HCEC 1CT (cell line): ENCODE measurements around the gene ABHD17A.

ENCODE experiments used
- DNase-seq: peaks from one replicate; pipeline ENCODE4 v3.0.0-alpha.2; 2017

Gene ABHD17A

DNA sequence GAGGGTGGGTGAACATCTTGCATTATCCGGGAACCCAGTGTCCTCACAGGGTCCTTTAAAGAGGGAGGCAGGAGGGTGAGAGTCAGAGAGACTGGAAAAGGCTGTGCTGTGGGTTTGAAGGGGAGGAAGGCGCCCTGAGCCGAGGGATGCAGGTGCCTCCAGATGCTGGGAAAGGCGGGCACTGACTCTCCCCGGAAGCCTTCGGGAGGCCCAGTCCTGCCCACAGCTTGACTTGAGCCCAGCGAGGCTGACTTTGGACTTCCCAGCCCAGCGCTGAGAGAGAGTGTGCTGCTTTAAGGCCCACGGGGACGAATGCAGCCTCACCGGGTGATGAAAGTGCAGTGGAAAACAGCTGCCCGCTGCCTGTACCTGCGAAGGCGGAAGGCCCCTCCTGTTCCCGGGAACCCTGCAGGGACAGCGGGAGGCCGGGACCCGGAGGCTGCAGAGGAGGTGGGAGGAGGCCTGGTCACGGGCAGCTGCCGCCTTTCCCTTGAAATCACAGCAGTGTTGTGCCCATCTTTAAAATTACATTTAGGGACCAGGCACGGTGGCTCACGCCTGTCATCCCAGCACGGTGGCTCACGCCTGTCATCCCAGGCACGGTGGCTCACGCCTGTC is 53.1 kb downstream of the ABHD17A start:
- no peak for DNase-seq

DNA sequence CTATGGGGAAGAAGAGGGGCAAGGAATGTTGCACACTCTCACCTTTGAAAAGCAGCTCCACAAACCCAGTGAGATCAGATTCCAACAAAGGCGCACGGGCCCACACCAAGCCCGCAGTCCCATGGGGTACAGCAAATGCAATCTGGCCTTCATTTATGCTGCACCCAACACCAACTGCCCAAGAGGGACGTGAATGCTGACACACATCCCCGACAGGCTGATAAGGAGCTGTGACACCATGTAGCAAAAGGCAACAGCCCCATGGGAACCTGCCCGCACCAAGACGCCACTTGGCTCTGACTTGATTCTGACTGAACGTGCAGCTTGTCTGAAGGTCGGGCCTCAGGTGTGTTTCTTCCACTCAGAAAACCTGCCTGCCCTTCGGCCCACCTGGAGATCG is 54.3 kb downstream of the ABHD17A start:
- DNase-seq: no peak

DNA sequence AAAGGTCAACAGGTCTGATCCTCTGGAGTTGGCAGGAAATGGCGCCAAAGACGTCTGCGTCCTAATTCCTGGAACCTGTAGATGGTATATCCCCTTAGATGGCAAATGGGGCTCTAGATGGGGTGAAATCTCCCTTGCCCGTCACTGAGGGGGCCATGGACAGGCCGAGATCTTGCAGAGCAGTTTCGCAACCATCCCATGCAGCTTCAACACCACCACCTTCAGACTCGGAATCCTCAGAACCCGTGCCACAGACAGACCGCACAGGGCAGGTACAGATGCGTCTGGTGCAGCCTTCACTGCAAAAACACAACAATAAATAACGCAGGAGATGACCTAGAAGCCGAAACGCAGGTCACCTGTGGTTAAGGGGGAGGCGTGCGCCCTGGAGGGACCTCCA is 54.7 kb downstream of the ABHD17A start:
- no peak for DNase-seq

DNA sequence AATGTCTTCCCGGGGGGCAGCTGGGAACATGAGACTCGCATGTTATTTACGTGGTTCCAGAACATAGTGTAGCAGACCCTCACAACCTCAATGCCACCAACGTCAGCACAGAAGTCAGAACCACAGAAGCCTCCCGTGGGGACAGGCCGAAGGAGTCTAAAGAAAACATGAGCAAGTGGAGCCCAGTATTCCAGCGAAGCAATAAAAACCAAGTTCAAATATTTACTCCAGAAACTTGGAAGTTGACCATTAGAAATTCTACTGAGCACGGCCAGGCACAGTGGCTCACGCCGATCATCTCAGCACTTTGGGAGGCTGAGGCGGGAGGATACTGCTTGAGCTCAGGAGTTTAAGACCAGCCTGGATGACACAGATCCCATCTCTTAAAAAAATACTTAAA is 55.3 kb downstream of the ABHD17A start:
- no peak for DNase-seq

DNA sequence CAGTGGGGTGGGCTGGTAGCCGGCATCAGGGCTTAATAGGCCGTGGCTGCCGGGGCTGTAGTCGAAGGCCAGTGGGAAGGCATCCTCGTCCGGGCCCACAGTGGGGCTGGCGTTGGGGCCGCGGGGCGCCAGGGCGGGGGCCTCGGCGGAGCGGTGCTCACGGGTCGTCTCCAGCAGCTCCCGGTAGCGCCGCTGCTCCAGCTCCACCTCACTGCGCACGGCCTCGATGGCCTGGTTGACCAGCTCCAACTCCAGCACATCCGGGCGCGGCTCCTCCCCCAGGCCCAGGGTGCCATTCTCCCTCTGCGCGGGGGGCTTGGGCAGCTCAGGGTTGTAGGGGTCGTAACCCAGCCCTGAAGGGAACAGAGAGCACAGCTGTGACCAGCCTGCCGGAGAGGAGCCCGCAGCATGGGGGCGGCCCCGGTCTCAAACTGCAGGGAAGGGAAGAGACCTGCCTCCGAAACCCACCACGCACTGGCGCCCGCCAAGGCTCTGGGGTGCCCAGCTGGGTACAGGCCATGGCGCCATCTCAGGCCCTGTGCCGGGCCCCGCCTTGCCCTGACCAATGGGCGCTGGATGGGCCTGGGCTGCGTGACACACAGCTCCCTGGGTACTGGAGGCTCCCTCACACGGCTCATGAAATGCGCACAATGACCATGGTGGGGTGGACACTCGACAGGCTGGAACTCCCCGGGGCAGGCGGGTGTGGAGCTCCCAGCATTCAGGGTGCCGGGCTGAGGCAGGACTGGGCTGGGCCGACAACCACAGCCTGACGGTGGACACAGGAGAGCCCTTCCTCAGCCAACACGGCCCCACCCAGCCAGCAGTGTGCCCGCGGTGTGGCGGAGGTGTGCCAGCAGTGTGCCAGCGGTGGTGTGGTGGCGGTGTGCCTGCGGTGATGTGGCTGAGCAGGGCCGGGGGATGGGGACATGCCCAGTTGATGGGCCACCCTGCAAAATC is 56.7 kb downstream of the ABHD17A start:
- no peak for DNase-seq

DNA sequence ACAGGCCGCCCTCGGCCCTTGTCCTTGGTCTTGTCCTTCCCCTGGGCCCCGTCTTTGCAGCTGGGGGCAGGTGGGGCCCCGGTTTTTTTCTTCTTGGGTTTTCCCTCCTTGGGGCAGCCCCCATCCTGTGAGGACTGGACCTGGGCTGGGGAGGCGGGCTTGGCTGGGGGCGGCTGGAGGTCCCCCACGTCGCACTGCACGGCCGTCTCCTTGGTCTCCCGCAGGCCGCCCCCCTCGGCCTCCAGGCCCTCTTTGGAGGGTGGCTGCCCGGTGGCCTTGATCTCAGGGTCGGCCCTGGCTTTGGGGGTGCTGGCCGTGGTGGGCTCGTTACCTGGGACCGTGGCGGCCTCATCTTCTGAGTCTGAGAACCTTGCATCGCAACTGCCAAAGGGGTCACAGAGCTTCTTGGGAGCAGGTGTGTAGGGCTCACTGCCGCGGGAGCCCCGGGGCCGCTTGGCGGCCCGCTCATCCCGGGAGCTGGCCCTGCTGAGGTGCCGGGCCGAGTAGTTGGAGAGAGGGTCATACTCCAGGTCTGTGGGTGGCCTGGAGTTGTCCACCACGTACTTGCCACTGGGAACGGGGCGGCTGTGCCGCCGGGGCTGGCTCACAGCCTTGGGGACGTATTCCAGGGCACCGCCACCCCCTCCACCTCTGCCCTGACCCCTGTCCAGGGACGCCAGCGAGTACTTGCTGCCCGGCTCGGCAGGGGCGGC is 57.6 kb downstream of the ABHD17A start:
- DNase-seq: no peak
